GM12864 (cell line): ENCODE results near the gene RCSD1.
"Not testable (repeated sequence)": the region's sequence is repeated elsewhere in the genome, so short reads cannot be mapped to it uniquely, and the experiment has no call there.

Experiments used
- DNase-seq: peaks from one replicate; pipeline ENCODE4 v3.0.0-alpha.2; 2011; ENCODE audit warnings: low read depth
- H3K4me3 ChIP-seq: 2 replicates; pipeline ENCODE4 v1.5.1; 2011; ENCODE audit warnings: mild to moderate bottlenecking, low read depth, low read length, control low read depth
- TF ChIP-seq, protein P1 (sequence below): IDR thresholded peaks from 2 replicates; pipeline ENCODE4 v1.5.1; 2011; ENCODE audit warnings: low read depth, mild to moderate bottlenecking, moderate library complexity, low read length, control low read depth, inconsistent platforms; ENCODE audit errors: missing control alignments

The RCSD1 gene

DNA sequence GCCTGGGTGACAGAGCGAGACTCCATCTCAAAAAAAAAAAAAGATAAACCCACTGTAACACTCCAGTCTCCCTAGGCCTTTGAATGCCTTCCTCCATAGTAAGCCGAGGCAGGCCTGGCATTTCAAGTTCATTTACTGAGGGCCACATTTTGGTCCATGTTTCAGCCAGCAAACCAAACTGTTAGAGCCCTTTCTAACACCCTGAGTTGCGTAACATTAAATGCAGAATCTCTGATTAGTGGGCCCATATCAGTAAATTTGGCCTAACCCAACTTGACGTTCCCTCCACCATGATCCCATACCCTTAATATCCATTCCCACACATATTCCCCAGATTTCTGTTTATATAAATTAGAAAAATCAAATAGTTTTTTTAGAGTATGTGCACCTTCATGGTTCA lies 104.2 kb downstream of the RCSD1 start:
- DNase-seq = no peak
- no peak overlapping the region for H3K4me3 ChIP-seq
- TF ChIP-seq, protein P1, sequence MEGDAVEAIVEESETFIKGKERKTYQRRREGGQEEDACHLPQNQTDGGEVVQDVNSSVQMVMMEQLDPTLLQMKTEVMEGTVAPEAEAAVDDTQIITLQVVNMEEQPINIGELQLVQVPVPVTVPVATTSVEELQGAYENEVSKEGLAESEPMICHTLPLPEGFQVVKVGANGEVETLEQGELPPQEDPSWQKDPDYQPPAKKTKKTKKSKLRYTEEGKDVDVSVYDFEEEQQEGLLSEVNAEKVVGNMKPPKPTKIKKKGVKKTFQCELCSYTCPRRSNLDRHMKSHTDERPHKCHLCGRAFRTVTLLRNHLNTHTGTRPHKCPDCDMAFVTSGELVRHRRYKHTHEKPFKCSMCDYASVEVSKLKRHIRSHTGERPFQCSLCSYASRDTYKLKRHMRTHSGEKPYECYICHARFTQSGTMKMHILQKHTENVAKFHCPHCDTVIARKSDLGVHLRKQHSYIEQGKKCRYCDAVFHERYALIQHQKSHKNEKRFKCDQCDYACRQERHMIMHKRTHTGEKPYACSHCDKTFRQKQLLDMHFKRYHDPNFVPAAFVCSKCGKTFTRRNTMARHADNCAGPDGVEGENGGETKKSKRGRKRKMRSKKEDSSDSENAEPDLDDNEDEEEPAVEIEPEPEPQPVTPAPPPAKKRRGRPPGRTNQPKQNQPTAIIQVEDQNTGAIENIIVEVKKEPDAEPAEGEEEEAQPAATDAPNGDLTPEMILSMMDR = no peak

DNA sequence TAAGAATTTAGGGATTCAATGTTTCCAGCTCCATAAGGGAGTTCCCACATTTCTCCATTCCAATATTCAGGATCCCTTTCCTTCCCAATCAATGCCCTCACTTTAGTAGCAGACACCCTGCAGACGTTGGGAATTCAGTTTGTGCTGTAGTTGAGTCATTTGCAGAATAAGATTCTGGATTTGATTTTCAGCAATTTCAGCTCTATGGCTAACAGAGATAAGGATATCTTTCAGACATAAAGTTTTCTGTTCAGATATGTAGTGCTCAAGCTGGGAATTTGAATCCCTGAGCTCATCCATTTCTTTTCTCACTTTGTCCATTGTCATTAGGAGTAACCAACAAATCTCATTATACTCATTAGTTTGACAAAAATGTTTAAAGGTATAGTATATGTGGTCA lies 104.8 kb downstream of the RCSD1 start:
- H3K4me3 ChIP-seq = no peak overlapping the region
- DNase-seq = no peak
- TF ChIP-seq, protein P1 = no peak

DNA sequence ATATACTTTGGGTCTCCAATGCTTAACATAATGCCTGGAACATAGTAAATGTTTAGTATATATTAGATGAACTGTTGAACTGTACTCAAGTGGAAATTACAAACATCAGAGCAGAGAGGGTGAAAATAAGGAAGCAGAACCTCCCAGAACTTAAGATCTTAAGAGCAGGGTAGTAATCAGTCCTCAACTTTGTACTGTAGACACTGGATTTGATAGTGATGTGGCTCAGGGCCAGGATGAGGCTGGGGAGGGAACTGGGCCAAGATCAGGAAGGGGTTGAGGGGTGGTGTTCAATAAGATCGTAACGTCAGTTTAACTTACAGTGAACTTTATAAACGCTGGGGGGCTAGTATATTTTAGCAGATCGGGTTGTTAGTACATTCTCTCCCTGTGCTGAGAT lies 107.1 kb downstream of the RCSD1 start:
- no peak overlapping the region for H3K4me3 ChIP-seq
- TF ChIP-seq, protein P1 = no peak
- DNase-seq = no peak

DNA sequence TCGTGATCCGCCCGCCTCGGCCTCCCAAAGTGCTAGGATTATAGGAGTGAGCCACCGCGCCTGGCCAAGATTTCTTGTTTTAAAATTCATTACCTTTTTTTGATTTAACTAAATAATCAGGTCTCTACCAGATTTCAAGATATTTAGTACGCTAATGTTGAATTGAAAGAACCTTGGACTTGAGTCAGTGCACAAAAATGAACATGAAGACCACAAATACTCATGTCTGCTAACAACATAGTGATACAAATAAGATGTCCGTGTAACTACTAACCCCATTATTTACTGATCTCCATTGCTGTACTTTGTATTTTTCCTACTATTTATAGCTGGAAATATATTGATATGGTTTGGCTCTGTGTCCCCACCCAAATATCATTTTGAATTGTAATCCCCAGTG lies 108.1 kb downstream of the RCSD1 start:
- H3K4me3 ChIP-seq = no peak overlapping the region
- TF ChIP-seq, protein P1 = no peak
- DNase-seq = no peak

DNA sequence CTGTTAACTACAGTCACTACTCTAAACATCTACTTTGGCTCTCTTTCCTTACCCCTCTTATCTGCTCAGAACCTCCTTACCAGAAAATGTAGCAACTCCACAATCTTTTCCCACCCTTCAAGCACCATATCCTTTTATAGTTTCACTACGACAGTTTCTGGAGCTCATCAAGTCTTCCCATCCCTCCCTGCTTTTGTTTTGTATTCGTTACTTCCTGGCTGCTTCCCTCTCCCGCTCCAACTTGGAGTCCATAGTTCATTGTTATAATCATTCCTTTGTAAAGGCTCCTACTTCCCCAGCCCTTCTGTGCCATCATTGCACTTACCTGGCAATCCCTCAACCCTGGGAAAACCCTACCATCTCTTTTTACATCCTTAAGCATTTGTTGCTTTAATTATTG lies 109.7 kb downstream of the RCSD1 start:
- TF ChIP-seq, protein P1 = no peak
- no peak overlapping the region for H3K4me3 ChIP-seq
- no peak for DNase-seq

DNA sequence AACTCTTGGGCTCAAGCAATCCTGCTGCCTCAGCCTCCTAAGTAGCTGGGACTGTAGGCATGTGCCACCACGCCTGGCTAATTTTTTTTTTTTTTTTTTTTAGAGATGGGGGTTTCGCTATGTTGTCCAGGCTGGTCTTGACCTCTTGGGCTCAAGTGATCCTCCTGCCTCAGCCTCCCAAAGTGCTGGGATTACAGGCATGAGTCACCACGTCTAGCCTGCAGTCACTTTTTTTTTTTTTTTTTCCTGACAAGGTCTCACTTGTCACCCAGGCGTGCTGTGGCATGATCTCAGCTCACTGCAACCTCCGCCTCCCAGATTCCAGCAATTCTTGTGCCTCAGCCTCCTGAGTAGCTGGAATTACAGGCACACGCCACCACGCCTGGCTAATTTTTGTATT lies 111.1 kb downstream of the RCSD1 start:
- H3K4me3 ChIP-seq, DNase-seq: not testable (repeated sequence)

DNA sequence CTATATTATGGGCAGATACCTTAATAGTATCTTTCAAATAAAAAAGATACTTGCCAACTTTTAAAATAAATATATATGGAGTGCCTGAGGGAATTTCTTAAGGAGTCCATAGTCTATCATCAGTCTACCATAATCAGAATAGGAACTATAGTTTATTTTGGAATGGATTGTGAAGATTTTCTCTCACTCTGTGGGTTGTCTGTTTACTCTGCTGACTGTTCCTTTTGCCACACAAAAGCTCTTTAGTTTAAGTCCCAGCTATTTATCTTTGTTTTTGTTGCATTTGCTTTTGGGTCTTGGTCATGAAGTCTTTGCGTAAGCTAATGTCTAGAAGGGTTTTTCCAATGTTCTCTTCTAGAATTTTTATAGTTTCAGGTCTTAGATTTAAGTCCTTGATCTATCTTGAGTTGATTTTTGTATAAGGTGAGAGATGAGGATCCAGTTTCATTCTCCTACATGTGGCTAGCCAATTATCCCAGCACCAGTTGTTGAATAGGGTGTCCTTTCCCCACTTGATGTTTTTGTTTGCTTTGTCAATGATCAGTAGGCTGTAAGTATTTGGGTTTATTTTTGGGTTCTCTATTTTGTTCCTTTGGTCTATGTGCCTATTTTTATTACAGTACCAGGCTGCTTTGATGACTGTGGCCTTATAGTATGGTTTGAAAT lies 112.5 kb downstream of the RCSD1 start:
- DNase-seq, H3K4me3 ChIP-seq: not testable (repeated sequence)

DNA sequence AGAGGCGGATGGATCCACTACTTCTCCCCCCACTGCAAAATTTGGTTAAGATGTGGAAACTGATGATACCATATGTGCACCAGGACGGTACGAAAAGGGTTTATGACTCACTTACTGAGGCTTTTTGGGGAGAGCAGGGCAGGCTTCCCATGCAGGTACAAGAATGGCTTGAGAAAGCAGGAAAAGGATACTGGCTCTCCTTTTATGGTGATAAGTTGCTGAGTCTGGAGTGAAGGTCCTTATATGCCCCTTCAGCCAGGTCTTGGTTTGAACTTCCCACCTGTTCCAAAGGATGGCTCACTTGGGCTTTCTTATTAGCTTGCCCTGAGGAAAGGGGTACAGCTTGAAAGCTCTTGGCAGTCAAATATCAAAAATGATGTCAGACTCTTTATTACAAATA lies 114.9 kb downstream of the RCSD1 start:
- TF ChIP-seq, protein P1 = no peak
- H3K4me3 ChIP-seq = no peak overlapping the region
- no peak for DNase-seq
